GM12878 (cell line): ENCODE measurements around the gene URI1. TPM values are rescaled to one million over a fixed set of nuclear protein-coding genes. Genes with fewer than 3 reads are reported as not detected.

Source experiments
- ATAC-seq: fragments of 200-7000 bp; cut with Tn5 transposase; 3 replicates; pipeline ENCODE4 v1.9.1; 2020; ENCODE audit warnings: mild to moderate bottlenecking, moderate library complexity
- BruUV-seq: library from RNA; stranded (reverse); fragments of 400-500 nt; replicated peaks from 2 replicates; lab custom pipeline; 2021; lab: Mats Ljungman, UMichigan
- CTCF ChIA-PET: fragments of 300-600 bp; sonication (Branson Sonifier 250); formaldehyde crosslinking; extraction: SDS; loops from one replicate; lab custom pipeline; 2021; ENCODE audit warnings: inconsistent platforms; lab: Yijun Ruan, JAX
- POLR2A ChIA-PET: fragments of 350-600 bp; formaldehyde crosslinking; extraction: SDS; loops from one replicate; lab custom pipeline; 2021; ENCODE audit warnings: inconsistent platforms; lab: Charles Lee
- RAD21 ChIA-PET: fragments of 300-600 bp; sonication (Branson Sonifier 250); formaldehyde crosslinking; loops from one replicate; lab custom pipeline; 2023; ENCODE audit warnings: antibody characterized with exemption; ENCODE audit not compliant: unreplicated experiment; lab: Charles Lee
- SMC1A ChIA-PET: fragments of 300-600 bp; sonication (Branson Sonifier 250); formaldehyde crosslinking; loops from one replicate; lab custom pipeline; 2023; ENCODE audit not compliant: unreplicated experiment, uncharacterized antibody; lab: Charles Lee
- DNase-seq: peaks from one replicate; pipeline ENCODE4 v3.0.0-alpha.2; 2011; ENCODE audit warnings: low read depth, low spot score
- FAIRE-seq: peaks from 3 replicates; lab custom pipeline; 2011; peaks lifted over from hg19 to GRCh38; lab: Jason Lieb, UNC
- H2AFZ ChIP-seq: 2 replicates; pipeline ENCODE4 v1.6.0; 2011; ENCODE audit warnings: low read depth, low read length, control low read depth; ENCODE audit not compliant: control insufficient read depth
- H3K27ac ChIP-seq: 2 replicates; pipeline ENCODE4 v1.5.1; 2011; ENCODE audit warnings: control low read depth; ENCODE audit not compliant: control insufficient read depth, insufficient read depth
- H3K27me3 ChIP-seq, 2 experiments: replicated peaks in 1 of 2; 2 replicates each; pipeline versions ENCODE4 v1.6.0 to v1.6.1; 2011; ENCODE audit warnings: low read length in 1 of 2; ENCODE audit not compliant: control insufficient read depth in 2 of 2, insufficient read depth in 2 of 2
- H3K36me3 ChIP-seq, 2 experiments: 2 replicates each; pipeline ENCODE4 v1.5.1; 2011; ENCODE audit warnings: low read length in 1 of 2; ENCODE audit not compliant: control insufficient read depth in 2 of 2, insufficient read depth in 2 of 2
- H3K4me1 ChIP-seq: 2 replicates; pipeline ENCODE4 v1.6.1; 2011; ENCODE audit warnings: mild to moderate bottlenecking, low read length, moderate library complexity, mixed read lengths; ENCODE audit not compliant: control insufficient read depth, insufficient read depth
- H3K4me2 ChIP-seq: 2 replicates; pipeline ENCODE4 v1.6.0; 2011; ENCODE audit warnings: control low read depth; ENCODE audit not compliant: control insufficient read depth, insufficient read depth
- H3K4me3 ChIP-seq: fragments of 200-600 bp; sonication (generic); 2 replicates; pipeline ENCODE4 v1.5.1; 2016
- H3K79me2 ChIP-seq: 2 replicates; pipeline ENCODE4 v1.6.0; 2011; ENCODE audit warnings: low read length; ENCODE audit not compliant: control insufficient read depth, insufficient read depth
- H3K9ac ChIP-seq: 2 replicates; pipeline ENCODE4 v1.8.0; 2011; ENCODE audit warnings: low read length, control low read depth, mixed read lengths; ENCODE audit not compliant: control insufficient read depth, insufficient read depth
- H3K9me3 ChIP-seq: replicated peaks from 3 replicates; pipeline ENCODE4 v1.5.1; 2011; ENCODE audit warnings: mild to moderate bottlenecking, low read length; ENCODE audit not compliant: control insufficient read depth, insufficient read depth
- H4K20me1 ChIP-seq: 2 replicates; pipeline ENCODE4 v1.6.0; 2011; ENCODE audit not compliant: control insufficient read depth, insufficient read depth
- ASH2L ChIP-seq: fragments of 300-600, 200-600 bp; sonication (generic); IDR thresholded peaks from 2 replicates; pipeline ENCODE4 v1.6.1; 2017; ENCODE audit warnings: low read depth, mild to moderate bottlenecking, borderline replicate concordance
- CBFB ChIP-seq: IDR thresholded peaks from 2 replicates; pipeline ENCODE4 v1.6.1; 2016; ENCODE audit warnings: antibody characterized with exemption, low read depth
- PBX3 ChIP-seq: IDR thresholded peaks from 2 replicates; pipeline ENCODE4 v1.6.1; 2011; ENCODE audit warnings: mild to moderate bottlenecking, low read depth, low read length, moderate library complexity; ENCODE audit not compliant: insufficient replicate concordance
- RBBP5 ChIP-seq: fragments of 200-600 bp; sonication (generic); conservative IDR thresholded peaks from 2 replicates; pipeline ENCODE4 v1.6.1; 2016
- RUNX3 ChIP-seq: IDR thresholded peaks from 2 replicates; pipeline ENCODE4 v1.6.1; 2012; ENCODE audit warnings: low read length, inconsistent platforms
- SPI1 ChIP-seq: IDR thresholded peaks from 2 replicates; pipeline ENCODE4 v1.6.1; 2011; ENCODE audit warnings: low read depth, mild to moderate bottlenecking, low read length, moderate library complexity, borderline replicate concordance; ENCODE audit not compliant: insufficient read depth
- WGBS: methylation state at CpG from one replicate; pipeline ENCODE4 v1.1.6; 2016; ENCODE audit warnings: low lambda C conversion rate; ENCODE audit not compliant: insufficient replicate concordance, insufficient coverage; ENCODE audit errors: missing lambda C conversion rate; 5-methylcytosine and 5-hydroxymethylcytosine counted together
- in situ Hi-C: fragments of 300-500 bp; cut with MboI; formaldehyde crosslinking; loops from 9 replicates; pipeline ENCODE4 v1.14.3; 2018; ENCODE audit warnings: mixed read lengths
- intact Hi-C: fragments of 100-400 bp; cut with micrococcal nuclease; formaldehyde crosslinking; loops from one replicate; pipeline ENCODE4 v1.14.2; 2022; ENCODE audit not compliant: unreplicated experiment
- polyA plus RNA-seq, 11 experiments: library from polyadenylated mRNA; depleted of rRNA in 4 of 11; unstranded in 6 of 11; stranded (reverse) in 5 of 11; fragments of >200 nt; fragmentation: Nextera tagmentation in 4 of 11; fragmentation: Illumina TruSeq in 1 of 11; extraction: Ambion mirVana in 4 of 11; extraction: Trizol in 1 of 11; gene quantifications; 1 replicate in 1 of 11; 2 replicates in 10 of 11; pipeline versions ENCODE4 v1.2.1 to v1.2.3, GENCODE V29; 2011 to 2016; ENCODE audit warnings: inconsistent platforms in 2 of 11, missing spikeins in 2 of 11, low read depth in 1 of 11
- total RNA-seq, 4 experiments: library from RNA; depleted of rRNA in 3 of 4; stranded (reverse); fragments of >200 nt in 3 of 4; fragmentation: Illumina TruSeq in 1 of 4; extraction: Trizol in 1 of 4; gene quantifications; 2 replicates each; pipeline versions ENCODE4 v1.2.1 to v1.2.3, GENCODE V29; 2013 to 2021

Gene URI1
- total and polyA plus RNA-seq, 10 of the 15 experiments (the other 5 are each of a cell fraction or from before 2014, with no cell fraction given), result 15.2 to 94.2 (median 47.9) TPM

- no peak overlapping the region for H2AFZ ChIP-seq
- no peak for FAIRE-seq
- H3K36me3 ChIP-seq, result peaks cover 0 to 2% of the 10 kb centered on the region in 2 experiments; a peak in 2 of 4 replicates
- TF ChIP-seq SPI1, result no peak
- no peak for TF ChIP-seq ASH2L
- TF ChIP-seq RUNX3, result no peak
- TF ChIP-seq RBBP5, result no peak
- TF ChIP-seq CBFB, result no peak
- no peak for TF ChIP-seq PBX3
- DNase-seq, result no peak
- no peaks in the 10 kb centered on the region; the same call in 1 of the 3 replicates for H3K9me3 ChIP-seq
- WGBS, result 98% methylated on average over 2 of the region's 2 CpGs
- H3K27me3 ChIP-seq, result no peaks in the 10 kb centered on the region
- H4K20me1 ChIP-seq, result no peaks in the 10 kb centered on the region
- RAD21 ChIA-PET, result no interaction called here
- 0 out of 2 replicates have a peak overlapping the region, but pooled peaks have one; percentile 10 for H3K4me2 ChIP-seq
- BruUV-seq, result no TSS peak
- SMC1A ChIA-PET, result no interaction called here
- H3K4me1 ChIP-seq, result peaks cover 11% of the 10 kb centered on the region; the same call in 1 of the 2 replicates
- POLR2A ChIA-PET, result no interaction called here
- H3K4me3 ChIP-seq, result no peak overlapping the region
- no peak overlapping the region for H3K27ac ChIP-seq
- no peak overlapping the region for H3K9ac ChIP-seq
- CTCF ChIA-PET, result no interaction called here
- in situ Hi-C loops (no loop called here), intact Hi-C loops (no loop called here)
- H3K79me2 ChIP-seq, result peaks cover 70% of the 10 kb centered on the region
- peak; percentile 53 for ATAC-seq
Measured at GRCh38 chr19:29953352-29954247, 11.6 kb downstream of the URI1 start.
